ENCODE data around the gene NLGN4X.

The NLGN4X gene

GRCh38 chrX:5852941-5853340 is 375.7 kb downstream of the NLGN4X start:
- no peak for DNase-seq

DNA sequence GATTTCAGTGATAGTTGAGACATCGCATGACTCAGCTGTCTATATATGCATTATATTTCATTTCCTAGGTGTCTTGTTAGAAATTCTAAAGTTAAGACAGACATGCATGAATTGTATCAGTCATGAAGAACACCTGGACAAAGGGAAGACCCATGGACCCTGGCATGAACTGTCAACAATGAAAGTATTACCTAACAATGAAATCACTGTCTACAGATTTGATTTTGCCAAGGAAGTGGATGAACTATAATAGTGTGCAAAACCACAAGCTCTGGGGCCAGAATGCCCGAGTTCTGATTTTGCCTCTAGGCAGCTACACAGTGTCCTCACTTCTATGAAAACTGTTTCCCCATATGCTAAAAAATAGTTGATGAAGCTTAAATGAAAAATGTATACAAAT is 386.1 kb downstream of the NLGN4X start:
- DNase-seq = no peak

Data from fibroblast of skin of scalp (primary cell).